Heart right ventricle (tissue), 16 donors: ENCODE results near the gene NPLOC4. TPM values are rescaled to one million over a fixed set of nuclear protein-coding genes. Genes with fewer than 3 reads are reported as not detected.
A peak's percentile ranks its signal among the peaks of the same experiment; 100 is the strongest.

ENCODE experiments used
- ATAC-seq, 8 donors: fragments of 200-7000 bp; cut with Tn5 transposase; one replicate each; pipeline ENCODE4 v1.9.1; 2020; ENCODE audit warnings: mild to moderate bottlenecking in 8 of 8, moderate library complexity in 8 of 8, moderate number of reproducible peaks in 1 of 8
- DNase-seq, 2 donors: peaks; one replicate each; pipeline ENCODE4 v3.0.0-alpha.2; 2020
- H3K27ac ChIP-seq, 10 donors: fragments of 200-600 bp; sonication (generic) in 2 of 10; one replicate each; pipeline versions ENCODE4 v1.5.0 to v1.8.0; 2020 to 2022; ENCODE audit warnings: mild to moderate bottlenecking in 3 of 10
- H3K27me3 ChIP-seq, 7 donors: fragments of 200-600 bp; one replicate each; pipeline ENCODE4 v1.8.0; 2021 to 2022; ENCODE audit warnings: mild to moderate bottlenecking in 2 of 7
- H3K36me3 ChIP-seq, 9 donors: fragments of 200-600 bp; sonication (generic) in 1 of 9; one replicate each; pipeline versions ENCODE4 v1.5.0 to v1.8.0; 2020 to 2022; ENCODE audit warnings: mild to moderate bottlenecking in 2 of 9
- H3K4me1 ChIP-seq, 9 donors: fragments of 200-600 bp; sonication (generic) in 1 of 9; one replicate each; pipeline versions ENCODE4 v1.5.0 to v1.8.0; 2020 to 2022; ENCODE audit warnings: mild to moderate bottlenecking in 4 of 9
- H3K4me3 ChIP-seq, 10 donors: fragments of 200-600 bp; sonication (generic) in 2 of 10; one replicate each; pipeline versions ENCODE4 v1.5.0 to v1.8.0; 2020 to 2022; ENCODE audit warnings: mild to moderate bottlenecking in 7 of 10, moderate library complexity in 2 of 10
- H3K9me3 ChIP-seq, 11 donors: fragments of 200-600 bp in 10 of 11; sonication (generic) in 2 of 11; one replicate each; pipeline versions ENCODE4 v1.5.0 to v1.8.0; 2013 to 2022; ENCODE audit warnings: mild to moderate bottlenecking in 2 of 11, control low read depth in 1 of 11, moderate library complexity in 1 of 11
- CTCF ChIP-seq, 9 donors: fragments of 200-600 bp; sonication (generic) in 2 of 9; IDR thresholded peaks; one replicate each; pipeline versions ENCODE4 v1.5.0 to v1.8.0; 2021 to 2022; ENCODE audit warnings: antibody characterized with exemption in 9 of 9, mild to moderate bottlenecking in 5 of 9, moderate library complexity in 1 of 9
- WGBS, 2 donors: extraction: QIAGEN DNeasy Blood & Tissue Kit; methylation state at CpG; one replicate each; pipeline ENCODE4 v1.1.7; 2013; ENCODE audit warnings: inconsistent platforms in 1 of 2; 5-methylcytosine and 5-hydroxymethylcytosine counted together
- intact Hi-C, 10 donors: fragments of 100-400 bp; cut with DNase I; formaldehyde crosslinking; loops; one replicate each; pipeline versions ENCODE4 v1.11.1 to v1.14.2; 2022
- polyA plus RNA-seq, 2 donors: library from polyadenylated mRNA; stranded (reverse); fragments of 200-250 nt; gene quantifications; one replicate each; pipeline ENCODE4 v1.2.3, GENCODE V29; 2013
- total RNA-seq, 10 donors: library from RNA; stranded (reverse); fragmentation: NEBNext Ultra II Directional in 3 of 10; extraction: Animal tissue kit (Norgen Biotek cat#: 25700) in 3 of 10; gene quantifications; one replicate each; pipeline versions ENCODE4 v1.2.1 to v1.2.4, GENCODE V29; 2021 to 2023
- donor health status: Arrhythmogenic right ventricular cardiomyopathy.
- donor health status: ischemic (EF 13 %, LVEDD 7.1; RV severe dilation, severe dysfunction).
- donor health status: healthy with polysubstance abuse.
- donor health status: DM: no; HTN: yes; CAD: no.
- donor health status: DM: no; HTN: no; CAD: no.
- donor health status: ischemic (EF 25% LVEDD 6.9; RV normal size, moderate dysfunction).
- donor health status: ischemic (EF 25% LVEDD 5.7; RV mildly dilated, moderate dysfunction).
- donor health status: healthy.
- donor health status: DM: yes; HTN: yes; CAD: no.
- donor health status: Ischemic cardiomyopathy.
- donor health status: ischemic (EF 35%, LVEDD 5.7; RV mildly dilated, moderate dysfunction).
- donor health status: nonischemic (EF 11% LVEDD 7.7; RV severe dilation, severe dysfunction).
- donor health status: DM: yes; HTN: yes; CAD: no.
- donor health status: PGD.
- donor health status: ischemic (EF 29% LVEDD 5.4; RV normal size, mild dysfunction).
- donor health status: nonischemic (EF 23%, LVEDD 6.1; RV moderate dilation, normal function).

NPLOC4 gene
- total and polyA plus RNA-seq, 12 donors: 30.7 to 115 (median 95.2) TPM

GRCh38 chr17:81539961-81540675 is 96.8 kb downstream of the NPLOC4 start:
- peaks cover 16 to 26% (median 24%) of the 10 kb centered on the region in 7 donors for H3K27me3 ChIP-seq
- H3K4me1 ChIP-seq: peaks cover 3 to 32% (median 18%) of the 10 kb centered on the region in 9 donors
- TF ChIP-seq CTCF (IDR thresholded peaks at IDR 0.05): no peak
- H3K36me3 ChIP-seq: peaks cover 0 to 61% (median 22%) of the 10 kb centered on the region in 9 donors
- ATAC-seq: no peak
- peak in 1 of 2 donors; percentile 8 for DNase-seq
- no peak overlapping the region for H3K27ac ChIP-seq
- intact Hi-C loops: loop anchor here in 3 of 10 donors (5.0 to 10.0 kb wide), 2 partner anchors 288 to 395 kb away; no protein-coding TSS in a partner anchor
- no peak overlapping the region for H3K4me3 ChIP-seq
- no peaks in the 10 kb centered on the region for H3K9me3 ChIP-seq
- 95% methylated on average over 28 of the region's 28 CpGs for WGBS, 2 donors

- no peaks in the 10 kb centered on the region for H3K9me3 ChIP-seq
- H3K27me3 ChIP-seq: peaks cover 16 to 31% (median 29%) of the 10 kb centered on the region in 7 donors
- intact Hi-C loops: loop anchor here in 3 of 10 donors (5.0 to 10.0 kb wide), 2 partner anchors 287 to 395 kb away; no protein-coding TSS in a partner anchor
- DNase-seq: peak in 1 of 2 donors; percentile 4
- no peak overlapping the region for H3K27ac ChIP-seq
- WGBS, 2 donors: 85 to 87% methylated on average over 10 of the region's 10 CpGs
- H3K36me3 ChIP-seq: peaks cover 0 to 55% (median 17%) of the 10 kb centered on the region in 9 donors
- H3K4me1 ChIP-seq: peaks cover 3 to 32% (median 18%) of the 10 kb centered on the region in 9 donors
- no peak overlapping the region for H3K4me3 ChIP-seq
- no peak for ATAC-seq
- TF ChIP-seq CTCF (IDR thresholded peaks at IDR 0.05): no peak
These were observed 97.4 kb downstream of the NPLOC4 start for GRCh38 chr17:81539571-81539900.

GRCh38 chr17:81538651-81539570 is 98.0 kb downstream of the NPLOC4 start:
- no peak for ATAC-seq
- Histone ChIP-seq H3K27ac (no peak overlapping the region), H3K36me3 (peaks cover 0 to 49% (median 11%) of the 10 kb centered on the region in 9 donors), H3K4me3 (no peak overlapping the region), H3K27me3 (peaks cover 16 to 37% (median 36%) of the 10 kb centered on the region in 7 donors), H3K4me1 (peaks cover 3 to 31% (median 18%) of the 10 kb centered on the region in 9 donors), H3K9me3 (no peaks in the 10 kb centered on the region)
- no peak for TF ChIP-seq CTCF (IDR thresholded peaks at IDR 0.05)
- intact Hi-C loops: loop anchor here in 3 of 10 donors (5.0 to 10.0 kb wide), 2 partner anchors 287 to 394 kb away; no protein-coding TSS in a partner anchor
- DNase-seq: peak in 1 of 2 donors; percentile 8
- WGBS, 2 donors: 92% methylated on average over 26 of the region's 26 CpGs
